H1 (cell line): ENCODE measurements around the gene CTPS2. TPM values are rescaled to one million over a fixed set of nuclear protein-coding genes. Genes with fewer than 3 reads are reported as not detected.

Source experiments
- CTCF ChIA-PET: fragments of 300-600 bp; sonication (Branson Sonifier 250); formaldehyde crosslinking; loops from one replicate; lab custom pipeline; 2021; ENCODE audit not compliant: partially characterized antibody; lab: Charles Lee
- POLR2A ChIA-PET: fragments of 300-600 bp; sonication (Branson Sonifier 250); formaldehyde crosslinking; loops from one replicate; lab custom pipeline; 2021; ENCODE audit warnings: inconsistent platforms; ENCODE audit not compliant: partially characterized antibody; lab: Charles Lee
- DNase-seq, 2 experiments: peaks; one replicate each; pipeline versions ENCODE4 v3.0.0 to v3.0.0-alpha.2; 2010 to 2022; ENCODE audit warnings: low spot score in 2 of 2, low read depth in 1 of 2, mixed read lengths in 1 of 2
- FAIRE-seq: peaks from 2 replicates; lab custom pipeline; 2011; peaks lifted over from hg19 to GRCh38; lab: Jason Lieb, UNC
- H2AFZ ChIP-seq: 2 replicates; pipeline ENCODE4 v1.8.1; 2012; ENCODE audit warnings: low read length, inconsistent platforms
- H2AK5ac ChIP-seq: 2 replicates; pipeline ENCODE4 v1.6.1; 2013; ENCODE audit warnings: low read depth, low read length
- H2BK120ac ChIP-seq: replicated peaks from 2 replicates; pipeline ENCODE3; 2013; ENCODE audit warnings: low read depth, low read length, inconsistent platforms
- H2BK12ac ChIP-seq: 2 replicates; pipeline ENCODE4 v1.6.1; 2013; ENCODE audit warnings: low read depth, low read length
- H2BK15ac ChIP-seq: 2 replicates; pipeline ENCODE4 v1.6.1; 2013; ENCODE audit warnings: low read length
- H2BK20ac ChIP-seq: 2 replicates; pipeline ENCODE4 v1.6.1; 2013; ENCODE audit warnings: low read length
- H2BK5ac ChIP-seq: 2 replicates; pipeline ENCODE4 v1.6.1; 2013; ENCODE audit warnings: low read depth, low read length
- H3K14ac ChIP-seq: 2 replicates; pipeline ENCODE4 v1.6.1; 2013; ENCODE audit warnings: inconsistent platforms; ENCODE audit not compliant: insufficient read length
- H3K18ac ChIP-seq: 2 replicates; pipeline ENCODE4 v1.6.1; 2013; ENCODE audit warnings: low read length; ENCODE audit errors: extremely low read depth
- H3K23ac ChIP-seq: 2 replicates; pipeline ENCODE4 v1.6.1; 2013; ENCODE audit warnings: inconsistent platforms; ENCODE audit not compliant: insufficient read length
- H3K23me2 ChIP-seq: 2 replicates; pipeline ENCODE4 v1.6.1; 2013; ENCODE audit warnings: low read depth, low read length
- H3K27ac ChIP-seq: 2 replicates; pipeline ENCODE4 v1.6.1; 2011; ENCODE audit warnings: low read depth, low read length, inconsistent platforms
- H3K27me3 ChIP-seq, 4 experiments: replicated peaks in 1 of 4; 1 replicate in 1 of 4; 2 replicates in 3 of 4; pipeline versions ENCODE4 v1.6.1 to v1.8.1; 2011 to 2013; ENCODE audit warnings: low read length in 3 of 4, mild to moderate bottlenecking in 3 of 4, inconsistent platforms in 2 of 4, mixed read lengths in 2 of 4, moderate library complexity in 1 of 4; ENCODE audit not compliant: control insufficient read depth in 3 of 4, insufficient read depth in 3 of 4; ENCODE audit errors: extremely low read depth in 1 of 4
- H3K36me3 ChIP-seq, 4 experiments: 2 replicates each; pipeline versions ENCODE4 v1.6.1 to v1.8.1; 2011 to 2013; ENCODE audit warnings: mild to moderate bottlenecking in 4 of 4, low read length in 3 of 4, moderate library complexity in 2 of 4, control low read depth in 1 of 4, inconsistent platforms in 1 of 4; ENCODE audit not compliant: insufficient read depth in 4 of 4, control insufficient read depth in 2 of 4
- H3K4ac ChIP-seq: replicated peaks from 2 replicates; pipeline ENCODE3; 2013; ENCODE audit warnings: low read length, low read depth, mixed read lengths, inconsistent platforms; ENCODE audit not compliant: insufficient read length
- H3K4me1 ChIP-seq, 4 experiments: replicated peaks in 1 of 4; 1 replicate in 1 of 4; 2 replicates in 3 of 4; pipeline versions ENCODE4 v1.6.1 to v1.8.1; 2011 to 2013; ENCODE audit warnings: low read length in 3 of 4, inconsistent platforms in 2 of 4, mixed read lengths in 1 of 4; ENCODE audit not compliant: insufficient read depth in 4 of 4, control insufficient read depth in 3 of 4
- H3K4me2 ChIP-seq, 2 experiments: 2 replicates each; pipeline versions ENCODE4 v1.6.1 to v1.8.1; 2011 to 2013; ENCODE audit warnings: low read depth in 2 of 2, low read length in 2 of 2, control low read depth in 1 of 2, inconsistent platforms in 1 of 2, mild to moderate bottlenecking in 1 of 2; ENCODE audit not compliant: insufficient read depth in 1 of 2
- H3K4me3 ChIP-seq, 4 experiments: fragments of 200-600, 300-600 bp in 1 of 4; sonication (generic), shearing (Covaris generic), sonication (Bioruptor Twin) in 1 of 4; 2 replicates each; pipeline versions ENCODE4 v1.5.1 to v1.8.1; 2011 to 2016; ENCODE audit warnings: low read length in 4 of 4, low read depth in 3 of 4, control low read depth in 2 of 4, inconsistent platforms in 2 of 4, mild to moderate bottlenecking in 2 of 4, mixed read lengths in 1 of 4, moderate library complexity in 1 of 4; ENCODE audit not compliant: insufficient read depth in 2 of 4; ENCODE audit errors: extremely low read depth in 1 of 4
- H3K56ac ChIP-seq: replicated peaks from 2 replicates; pipeline ENCODE3; 2013; ENCODE audit warnings: low read depth, mild to moderate bottlenecking, mixed read lengths, low read length, inconsistent platforms; ENCODE audit not compliant: insufficient read length
- H3K79me1 ChIP-seq: 2 replicates; pipeline ENCODE4 v1.6.1; 2013; ENCODE audit warnings: low read depth, low read length, control low read depth
- H3K79me2 ChIP-seq, 2 experiments: 2 replicates each; pipeline versions ENCODE4 v1.6.1 to v1.8.1; 2012 to 2013; ENCODE audit warnings: low read length in 2 of 2, mild to moderate bottlenecking in 2 of 2, inconsistent platforms in 1 of 2; ENCODE audit not compliant: insufficient read depth in 2 of 2, control insufficient read depth in 1 of 2
- H3K9ac ChIP-seq, 4 experiments: replicated peaks in 1 of 4; 1 replicate in 1 of 4; 2 replicates in 3 of 4; pipeline versions ENCODE4 v1.6.1 to v1.8.1; 2011 to 2013; ENCODE audit warnings: low read depth in 3 of 4, low read length in 3 of 4, control low read depth in 2 of 4, mild to moderate bottlenecking in 2 of 4, moderate library complexity in 2 of 4, inconsistent platforms in 1 of 4; ENCODE audit errors: extremely low read depth in 1 of 4
- H3K9me3 ChIP-seq, 2 experiments: 2 replicates each; pipeline versions ENCODE4 v1.6.1 to v1.8.1; 2012 to 2013; ENCODE audit warnings: mild to moderate bottlenecking in 2 of 2, moderate library complexity in 2 of 2, control low read depth in 1 of 2, inconsistent platforms in 1 of 2, low read depth in 1 of 2, low read length in 1 of 2, mixed read lengths in 1 of 2; ENCODE audit not compliant: insufficient read depth in 2 of 2
- H4K20me1 ChIP-seq, 2 experiments: replicated peaks in 1 of 2; 2 replicates each; pipeline versions ENCODE3 to v1.8.1; 2011 to 2013; ENCODE audit warnings: inconsistent platforms in 2 of 2, low read length in 2 of 2, mild to moderate bottlenecking in 1 of 2; ENCODE audit not compliant: insufficient read depth in 2 of 2, control insufficient read depth in 1 of 2
- H4K5ac ChIP-seq: 2 replicates; pipeline ENCODE4 v1.6.1; 2013; ENCODE audit warnings: low read length, low read depth, mixed read lengths, inconsistent platforms; ENCODE audit not compliant: insufficient read length
- H4K8ac ChIP-seq: 2 replicates; pipeline ENCODE4 v1.8.0; 2013; ENCODE audit warnings: mild to moderate bottlenecking, moderate library complexity, low read length, inconsistent platforms; ENCODE audit not compliant: insufficient read depth; ENCODE audit errors: extremely low read depth
- H4K91ac ChIP-seq: replicated peaks from 2 replicates; pipeline ENCODE3; 2013; ENCODE audit warnings: low read length, mixed read lengths, inconsistent platforms; ENCODE audit not compliant: insufficient read length
- CEBPB ChIP-seq: IDR thresholded peaks from 2 replicates; pipeline ENCODE4 v1.6.1; 2012; ENCODE audit warnings: low read depth, low read length
- CTCF ChIP-seq, 3 experiments: IDR thresholded peaks; 1 replicate in 2 of 3; 2 replicates in 1 of 3; pipeline versions ENCODE4 v1.5.1 to v1.6.1; 2011; ENCODE audit warnings: low read length in 3 of 3, mild to moderate bottlenecking in 3 of 3, inconsistent platforms in 2 of 3, low read depth in 1 of 3, moderate library complexity in 1 of 3; ENCODE audit not compliant: insufficient read depth in 1 of 3; ENCODE audit errors: control extremely low read depth in 1 of 3
- RAD21 ChIP-seq, 2 experiments: IDR thresholded peaks in 1 of 2; conservative IDR thresholded peaks in 1 of 2; 2 replicates each; pipeline ENCODE4 v1.6.1; 2011; ENCODE audit warnings: low read depth in 2 of 2, low read length in 2 of 2, improper control_type of control experiment in 1 of 2, inconsistent platforms in 1 of 2, mild to moderate bottlenecking in 1 of 2, moderate library complexity in 1 of 2
- SP4 ChIP-seq: IDR thresholded peaks from 2 replicates; pipeline ENCODE4 v1.6.1; 2012; ENCODE audit warnings: low read length, inconsistent platforms
- polyA plus RNA-seq, 7 experiments: library from polyadenylated mRNA; depleted of rRNA in 3 of 7; stranded (reverse) in 5 of 7; unstranded in 2 of 7; fragments of >200 nt in 5 of 7; fragments of 200-250 nt in 2 of 7; gene quantifications; 1 replicate in 5 of 7; 2 replicates in 1 of 7; 4 replicates in 1 of 7; pipeline versions ENCODE4 v1.2.1 to v1.2.3, GENCODE V29; 2011 to 2013; ENCODE audit warnings: missing spikeins in 2 of 7, mixed read lengths in 2 of 7
- total RNA-seq: library from RNA; stranded (reverse); fragmentation: NEBNext Ultra II Directional; extraction: Animal tissue kit (Norgen Biotek cat#: 25700); gene quantifications from 2 replicates; pipeline ENCODE4 v1.2.1, GENCODE V29; 2021

The CTPS2 gene
- total and polyA plus RNA-seq, 2 of the 8 experiments (the other 6 are each of a cell fraction or from before 2014, with no cell fraction given): 17.1 to 34.0 TPM

- Histone ChIP-seq H2BK15ac (no peak overlapping the region), H3K79me2 (no peaks in the 10 kb centered on the region), H3K4me3 (no peak overlapping the region), H3K79me1 (no peaks in the 10 kb centered on the region), H2AK5ac (no peak overlapping the region), H3K23ac (no peak overlapping the region), H3K4me2 (no peak overlapping the region), H2BK20ac (no peak overlapping the region), H3K27me3 (no peaks in the 10 kb centered on the region), H3K9ac (no peak overlapping the region), H3K18ac (no peak overlapping the region), H3K9me3 (no peaks in the 10 kb centered on the region), H3K14ac (no peak overlapping the region), H3K36me3 (peaks cover 2 to 31% (median 8%) of the 10 kb centered on the region in 4 experiments; a peak in 5 of 8 replicates), H3K27ac (no peak overlapping the region), H3K4me1 (no peaks in the 10 kb centered on the region), H3K4ac (no peak overlapping the region), H2BK12ac (no peak overlapping the region), H4K20me1 (no peaks in the 10 kb centered on the region), H2BK120ac (no peak overlapping the region), H4K8ac (no peak overlapping the region), H2BK5ac (no peak overlapping the region), H4K5ac (no peak overlapping the region), H2AFZ (no peak overlapping the region), H4K91ac (no peak overlapping the region), H3K56ac (no peak overlapping the region), H3K23me2 (no peaks in the 10 kb centered on the region)
- FAIRE-seq (peak; percentile 94), DNase-seq (no peak)
- TF ChIP-seq CEBPB (0 out of 2 replicates have a peak, but pooled peaks have one; percentile 14), SP4 (no peak), RAD21 (IDR thresholded peaks at IDR 0.05 in 1 of 2, conservative IDR thresholded peaks at IDR 0.05 in 1 of 2; ENCODE audit: low read depth in 2 of 2, low read length in 2 of 2) (peak; percentile 73 to 75), CTCF (IDR thresholded peaks at IDR 0.05; ENCODE audit: control extremely low read depth in 1 of 3, insufficient read depth in 1 of 3, low read depth in 1 of 3, low read length in 3 of 3) (peak in 2 of 3 experiments; percentile 28 to 36; a peak in 2 of 4 replicates)
- ChIA-PET POLR2A (interaction anchor here (0.6 to 1.3 kb wide), 2 partner anchors 12 to 219 kb away, joined by 3 to 5 read pairs; no protein-coding TSS in a partner anchor), CTCF (interaction anchor here (0.9 to 2.0 kb wide), 3 partner anchors 14 to 740 kb away, joined by 3 to 5 read pairs (median 3); no protein-coding TSS in a partner anchor)
These were observed 41.5 kb downstream of the CTPS2 start for GRCh38 chrX:16671005-16671404.
